ENCODE data around the gene SRSF10. TPM values are rescaled to one million over a fixed set of nuclear protein-coding genes. Genes with fewer than 3 reads are reported as not detected.

The SRSF10 gene
- total and polyA plus RNA-seq, 9 of the 15 experiments (the other 6 are each of a cell fraction or from before 2014, with no cell fraction given): 154 to 264 (median 205) TPM

DNA sequence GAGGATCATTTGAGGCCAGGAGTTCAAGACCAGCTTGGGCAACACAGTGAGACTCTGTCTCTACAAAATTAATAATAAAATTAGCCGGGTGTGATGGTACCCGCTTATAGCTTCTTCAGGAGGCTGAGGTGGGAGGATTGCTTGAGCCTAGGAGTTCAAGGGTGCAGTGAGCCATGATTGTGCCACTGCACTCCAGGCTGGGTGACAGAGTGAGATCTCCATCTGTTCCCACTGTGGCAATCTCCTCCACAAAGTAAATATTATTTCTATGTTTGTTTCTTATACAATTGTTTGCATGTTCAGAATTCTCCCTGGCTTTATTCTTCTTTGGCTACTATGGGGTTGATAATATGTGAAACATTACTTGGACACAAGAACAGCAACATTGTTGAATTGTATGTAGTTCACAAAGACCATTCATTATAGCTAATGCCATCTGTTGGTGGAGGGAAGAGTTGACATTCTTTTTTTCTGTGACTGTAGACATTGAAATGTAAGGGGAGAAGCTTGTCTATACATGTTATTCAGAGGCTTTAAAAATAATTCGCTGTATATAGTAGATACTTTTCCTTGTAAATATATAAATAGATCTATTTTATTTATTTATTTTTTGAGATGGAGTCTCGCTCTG is 47.8 kb upstream of the SRSF10 start (continued):
- TF ChIP-seq, protein P1, sequence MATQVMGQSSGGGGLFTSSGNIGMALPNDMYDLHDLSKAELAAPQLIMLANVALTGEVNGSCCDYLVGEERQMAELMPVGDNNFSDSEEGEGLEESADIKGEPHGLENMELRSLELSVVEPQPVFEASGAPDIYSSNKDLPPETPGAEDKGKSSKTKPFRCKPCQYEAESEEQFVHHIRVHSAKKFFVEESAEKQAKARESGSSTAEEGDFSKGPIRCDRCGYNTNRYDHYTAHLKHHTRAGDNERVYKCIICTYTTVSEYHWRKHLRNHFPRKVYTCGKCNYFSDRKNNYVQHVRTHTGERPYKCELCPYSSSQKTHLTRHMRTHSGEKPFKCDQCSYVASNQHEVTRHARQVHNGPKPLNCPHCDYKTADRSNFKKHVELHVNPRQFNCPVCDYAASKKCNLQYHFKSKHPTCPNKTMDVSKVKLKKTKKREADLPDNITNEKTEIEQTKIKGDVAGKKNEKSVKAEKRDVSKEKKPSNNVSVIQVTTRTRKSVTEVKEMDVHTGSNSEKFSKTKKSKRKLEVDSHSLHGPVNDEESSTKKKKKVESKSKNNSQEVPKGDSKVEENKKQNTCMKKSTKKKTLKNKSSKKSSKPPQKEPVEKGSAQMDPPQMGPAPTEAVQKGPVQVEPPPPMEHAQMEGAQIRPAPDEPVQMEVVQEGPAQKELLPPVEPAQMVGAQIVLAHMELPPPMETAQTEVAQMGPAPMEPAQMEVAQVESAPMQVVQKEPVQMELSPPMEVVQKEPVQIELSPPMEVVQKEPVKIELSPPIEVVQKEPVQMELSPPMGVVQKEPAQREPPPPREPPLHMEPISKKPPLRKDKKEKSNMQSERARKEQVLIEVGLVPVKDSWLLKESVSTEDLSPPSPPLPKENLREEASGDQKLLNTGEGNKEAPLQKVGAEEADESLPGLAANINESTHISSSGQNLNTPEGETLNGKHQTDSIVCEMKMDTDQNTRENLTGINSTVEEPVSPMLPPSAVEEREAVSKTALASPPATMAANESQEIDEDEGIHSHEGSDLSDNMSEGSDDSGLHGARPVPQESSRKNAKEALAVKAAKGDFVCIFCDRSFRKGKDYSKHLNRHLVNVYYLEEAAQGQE (IDR thresholded peaks at IDR 0.05; ENCODE audit: borderline replicate concordance): peak; percentile 48; the same call in 1 of the 2 replicates
- TF ChIP-seq, protein P1 (CRISPR knock-in tag; IDR thresholded peaks at IDR 0.05; ENCODE audit: low read depth): no peak
- TF ChIP-seq SMC3 (conservative IDR thresholded peaks at IDR 0.05; ENCODE audit: insufficient read depth, low read depth, low read length): peak; percentile 37; the same call in 1 of the 2 replicates
- peak; percentile 49 to 80; a peak in 3 of 4 replicates for TF ChIP-seq RAD21 (CRISPR knock-in tag; conservative IDR thresholded peaks at IDR 0.05 in 1 of 2, IDR thresholded peaks at IDR 0.05 in 1 of 2)
- TF ChIP-seq YY1 (IDR thresholded peaks at IDR 0.05; ENCODE audit: borderline replicate concordance in 1 of 3, control insufficient read depth in 1 of 3, extremely low read depth in 1 of 3, insufficient read depth in 3 of 3, insufficient read length in 1 of 3, insufficient replicate concordance in 2 of 3, low read depth in 1 of 3, low read length in 2 of 3): no peak

Data from K562 (cell line).